ENCODE data around the gene ROBO1.

DNA sequence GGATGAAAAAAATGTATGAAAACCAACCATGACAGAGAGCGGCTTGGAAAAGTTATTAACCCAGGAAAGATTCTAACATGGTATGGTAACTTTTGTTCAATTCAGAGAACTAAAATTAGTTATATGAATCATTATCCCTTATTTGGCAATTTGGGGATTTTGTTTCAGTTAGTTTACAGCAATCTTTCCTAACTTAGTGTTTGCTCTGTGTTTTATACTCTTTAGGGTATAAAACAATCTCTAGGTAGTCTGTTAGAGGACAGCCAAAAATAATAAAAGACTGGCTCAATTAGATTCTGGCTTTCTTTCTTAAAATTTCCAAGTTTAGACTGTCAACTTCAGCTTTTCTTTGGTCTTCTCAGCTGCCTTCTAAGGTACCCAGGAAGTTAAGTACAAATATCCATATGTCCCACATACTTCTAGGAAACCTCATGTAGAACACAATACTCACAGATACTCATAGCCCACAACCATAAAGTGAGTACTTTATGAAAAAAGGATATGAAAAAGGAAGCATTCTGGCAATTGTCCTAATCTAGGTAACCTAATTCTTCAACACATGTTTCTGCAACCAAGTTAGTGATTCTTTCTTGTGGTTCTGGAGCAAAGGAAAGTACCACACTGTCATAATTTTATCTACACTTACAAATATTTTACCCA is 849.3 kb downstream of the ROBO1 start:
- TF ChIP-seq, protein P1, sequence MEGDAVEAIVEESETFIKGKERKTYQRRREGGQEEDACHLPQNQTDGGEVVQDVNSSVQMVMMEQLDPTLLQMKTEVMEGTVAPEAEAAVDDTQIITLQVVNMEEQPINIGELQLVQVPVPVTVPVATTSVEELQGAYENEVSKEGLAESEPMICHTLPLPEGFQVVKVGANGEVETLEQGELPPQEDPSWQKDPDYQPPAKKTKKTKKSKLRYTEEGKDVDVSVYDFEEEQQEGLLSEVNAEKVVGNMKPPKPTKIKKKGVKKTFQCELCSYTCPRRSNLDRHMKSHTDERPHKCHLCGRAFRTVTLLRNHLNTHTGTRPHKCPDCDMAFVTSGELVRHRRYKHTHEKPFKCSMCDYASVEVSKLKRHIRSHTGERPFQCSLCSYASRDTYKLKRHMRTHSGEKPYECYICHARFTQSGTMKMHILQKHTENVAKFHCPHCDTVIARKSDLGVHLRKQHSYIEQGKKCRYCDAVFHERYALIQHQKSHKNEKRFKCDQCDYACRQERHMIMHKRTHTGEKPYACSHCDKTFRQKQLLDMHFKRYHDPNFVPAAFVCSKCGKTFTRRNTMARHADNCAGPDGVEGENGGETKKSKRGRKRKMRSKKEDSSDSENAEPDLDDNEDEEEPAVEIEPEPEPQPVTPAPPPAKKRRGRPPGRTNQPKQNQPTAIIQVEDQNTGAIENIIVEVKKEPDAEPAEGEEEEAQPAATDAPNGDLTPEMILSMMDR (conservative IDR thresholded peaks at IDR 0.05; ENCODE audit: low read depth, low read length): no peak
- TF ChIP-seq EZH2 (IDR thresholded peaks at IDR 0.05; ENCODE audit: borderline replicate concordance, low read depth, low read length, poor library complexity, severe bottlenecking): no peak

Measured in A673 (cell line).